NCI-H82 treated with DMSO at 0.1 percent for 48 hours (cell line): ENCODE data around the gene POLDIP3.
A peak's percentile ranks its signal among the peaks of the same experiment; 100 is the strongest.
"Not testable (repeated sequence)": the region's sequence is repeated elsewhere in the genome, so short reads cannot be mapped to it uniquely, and the experiment has no call there.

Source experiments
- DNase-seq: peaks from one replicate; lab custom pipeline; 2025; ENCODE audit not compliant: unreplicated experiment; lab: John Stamatoyannopoulos, UW

The POLDIP3 gene

DNA sequence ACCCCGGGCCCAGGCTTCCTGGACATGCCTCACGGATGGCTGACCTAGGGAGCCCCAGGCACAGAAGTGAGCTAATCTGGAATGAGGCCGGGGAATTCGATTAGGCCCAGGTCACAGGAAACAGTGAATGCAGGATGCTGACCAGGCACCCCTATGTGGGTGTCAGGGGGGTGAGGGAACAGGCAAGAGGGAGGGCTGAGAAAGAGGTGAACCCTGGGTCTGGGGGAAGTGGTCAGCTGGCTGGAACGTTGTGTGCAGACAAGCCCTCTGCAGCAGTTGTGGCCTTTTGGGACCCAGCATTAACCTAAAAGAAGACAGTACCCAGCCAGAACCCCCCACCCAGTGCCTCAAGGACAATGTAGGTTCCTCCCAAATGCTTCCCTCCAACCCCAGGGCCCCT lies 52.8 kb downstream of the POLDIP3 start:
- no peak for DNase-seq

GRCh38 chr22:42560781-42561180 lies 53.9 kb downstream of the POLDIP3 start:
- DNase-seq, result peak; percentile 8

GRCh38 chr22:42560381-42560780 lies 54.3 kb downstream of the POLDIP3 start:
- DNase-seq, result no peak

GRCh38 chr22:42553475-42554361 lies 61.0 kb downstream of the POLDIP3 start, which contains the start of gene SERHL2:
Gene SERHL2 (plus strand): TSS chr22:42553956. CDS start chr22:42554021, 65 bp downstream.
- DNase-seq, result peak; percentile 41

GRCh38 chr22:42552294-42552647 lies 62.4 kb downstream of the POLDIP3 start:
- DNase-seq, result not testable (repeated sequence)

DNA sequence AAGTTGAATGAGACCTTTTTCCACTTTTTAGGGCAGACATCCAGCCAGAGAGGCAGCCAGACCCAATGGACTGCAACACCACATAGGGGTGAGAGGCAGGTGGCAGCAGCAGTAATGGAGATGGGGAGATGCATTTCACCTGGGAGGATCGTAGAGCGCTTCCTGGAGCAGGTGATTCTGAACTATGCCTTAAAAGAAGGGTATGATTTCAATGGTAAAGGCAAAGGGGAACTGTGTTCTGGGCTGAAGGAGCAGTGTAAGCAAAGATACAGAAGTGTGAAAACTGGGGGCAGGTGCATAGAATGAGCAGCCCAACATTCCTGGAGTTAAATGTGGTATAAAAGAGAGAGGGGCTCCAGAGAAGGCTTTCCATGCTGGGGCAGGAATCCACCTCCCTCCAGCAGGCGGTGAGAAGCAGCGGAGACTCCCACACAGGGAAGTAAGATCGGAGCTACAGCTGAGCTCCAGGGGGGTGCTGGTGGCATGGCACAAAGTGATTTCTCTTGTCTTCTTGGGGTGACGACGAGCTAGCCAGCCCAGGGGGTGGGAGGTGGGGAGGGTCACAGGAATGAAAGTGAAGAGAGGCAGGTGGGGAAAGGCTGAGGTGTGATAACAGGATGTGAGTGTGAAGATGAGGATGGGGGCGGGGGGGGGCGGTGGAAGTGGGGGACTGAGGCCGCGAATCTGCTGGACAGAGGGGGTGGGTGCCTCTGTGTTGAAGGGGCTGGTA lies 65.2 kb downstream of the POLDIP3 start:
- DNase-seq, result no peak

DNA sequence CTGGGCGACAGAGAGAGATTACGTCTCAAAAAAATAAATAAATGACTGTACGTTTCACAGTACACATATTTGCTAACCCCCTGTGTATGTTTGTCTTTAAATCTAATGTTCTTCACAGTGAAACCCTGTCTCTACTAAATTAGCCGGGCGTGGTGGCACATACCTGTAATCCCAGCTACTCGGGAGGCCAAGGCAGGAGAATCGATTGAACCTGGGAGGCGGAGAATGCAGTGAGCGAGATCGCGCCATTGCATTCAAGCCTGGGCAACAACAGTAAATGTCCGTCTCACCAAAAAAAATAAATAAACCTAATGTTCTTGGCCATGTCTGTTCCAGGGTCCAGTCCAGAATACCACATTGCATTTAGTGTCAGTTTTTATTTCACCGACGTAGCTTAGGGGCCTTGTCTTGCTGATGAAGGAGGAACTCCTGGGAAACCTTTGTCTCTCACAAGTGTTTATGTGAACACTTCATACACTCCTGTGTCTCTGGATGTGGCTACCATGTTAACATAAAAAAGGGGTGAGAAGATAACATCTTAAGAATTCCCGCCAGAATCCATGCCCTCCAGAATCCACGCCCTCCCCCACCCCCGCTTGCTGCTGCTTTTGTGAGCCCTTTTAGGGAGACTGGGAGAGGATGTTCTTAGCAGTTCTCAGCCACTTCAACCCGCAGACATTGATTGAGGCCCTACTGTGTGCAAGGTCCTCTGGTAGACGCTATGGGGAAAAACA lies 65.9 kb downstream of the POLDIP3 start:
- DNase-seq, result no peak

- not testable (repeated sequence) for DNase-seq
Measured at GRCh38 chr22:42548126-42548525, 66.6 kb downstream of the POLDIP3 start.

DNA sequence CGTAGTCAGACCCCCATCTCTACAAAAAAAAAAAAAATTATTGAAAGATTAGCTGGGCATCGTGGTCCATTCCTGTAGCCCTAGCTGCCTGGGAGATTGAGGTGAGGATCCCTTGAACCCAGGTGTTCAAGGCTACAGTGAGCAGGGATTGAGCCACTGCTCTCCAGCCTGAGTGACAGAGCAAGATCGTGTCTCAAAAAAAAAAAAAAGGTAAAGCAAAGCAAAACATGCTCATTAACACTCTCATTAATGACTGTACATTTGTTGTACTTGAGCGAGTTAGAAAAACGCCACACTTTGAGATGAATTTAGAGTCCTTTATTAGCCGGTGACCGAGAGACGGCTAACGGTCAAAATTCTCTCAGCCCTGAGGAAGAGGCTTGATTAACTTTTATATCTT lies 67.1 kb downstream of the POLDIP3 start:
- DNase-seq, result no peak

GRCh38 chr22:42544686-42545085 lies 70.0 kb downstream of the POLDIP3 start:
- no peak for DNase-seq

DNA sequence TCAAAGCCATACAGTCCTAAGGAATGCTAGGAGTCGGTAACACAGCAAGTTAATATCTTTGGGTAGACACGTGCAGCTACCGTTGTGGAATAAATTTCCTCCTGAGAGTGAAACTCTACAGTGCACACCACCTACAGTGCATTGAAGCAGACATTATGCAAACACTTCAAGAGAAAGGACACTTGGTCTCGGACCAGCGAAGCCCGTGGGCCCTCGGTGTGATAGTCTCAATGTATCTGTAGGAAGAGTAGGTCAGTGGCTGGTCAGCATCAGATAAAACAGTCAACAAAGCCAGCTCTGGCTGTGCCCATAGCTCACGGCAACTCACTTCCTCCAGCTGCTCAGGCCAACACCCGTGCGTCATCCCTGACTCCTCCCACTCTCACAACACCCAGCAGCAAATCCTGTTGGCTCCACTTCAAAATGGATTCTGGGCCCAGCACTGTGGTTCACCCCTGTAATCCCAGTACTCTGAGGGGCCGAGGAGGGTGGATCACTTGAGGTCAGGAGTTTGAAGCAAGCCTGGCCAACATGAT lies 75.4 kb downstream of the POLDIP3 start:
- DNase-seq, result not testable (repeated sequence)

DNA sequence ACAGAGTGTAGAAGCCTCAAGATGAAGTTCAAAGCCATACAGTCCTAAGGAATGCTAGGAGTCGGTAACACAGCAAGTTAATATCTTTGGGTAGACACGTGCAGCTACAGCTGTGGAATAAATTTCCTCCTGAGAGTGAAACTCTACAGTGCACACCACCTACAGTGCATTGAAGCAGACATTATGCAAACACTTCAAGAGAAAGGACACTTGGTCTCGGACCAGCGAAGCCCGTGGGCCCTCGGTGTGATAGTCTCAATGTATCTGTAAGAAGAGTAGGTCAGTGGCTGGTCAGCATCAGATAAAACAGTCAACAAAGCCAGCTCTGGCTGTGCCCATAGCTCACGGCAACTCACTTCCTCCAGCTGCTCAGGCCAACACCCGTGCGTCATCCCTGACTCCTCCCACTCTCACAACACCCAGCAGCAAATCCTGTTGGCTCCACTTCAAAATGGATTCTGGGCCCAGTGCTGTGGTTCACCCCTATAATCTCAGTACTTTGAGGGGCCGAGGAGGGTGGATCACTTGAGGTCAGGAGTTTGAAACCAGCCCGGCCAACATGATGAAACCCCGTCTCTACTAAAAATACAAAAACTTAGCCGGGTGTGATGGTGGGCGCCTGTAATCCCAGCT lies 77.4 kb downstream of the POLDIP3 start:
- DNase-seq, result not testable (repeated sequence)

GRCh38 chr22:42536634-42537033 lies 78.0 kb downstream of the POLDIP3 start:
- not testable (repeated sequence) for DNase-seq

GRCh38 chr22:42536166-42536565 lies 78.5 kb downstream of the POLDIP3 start:
- DNase-seq, result no peak

DNA sequence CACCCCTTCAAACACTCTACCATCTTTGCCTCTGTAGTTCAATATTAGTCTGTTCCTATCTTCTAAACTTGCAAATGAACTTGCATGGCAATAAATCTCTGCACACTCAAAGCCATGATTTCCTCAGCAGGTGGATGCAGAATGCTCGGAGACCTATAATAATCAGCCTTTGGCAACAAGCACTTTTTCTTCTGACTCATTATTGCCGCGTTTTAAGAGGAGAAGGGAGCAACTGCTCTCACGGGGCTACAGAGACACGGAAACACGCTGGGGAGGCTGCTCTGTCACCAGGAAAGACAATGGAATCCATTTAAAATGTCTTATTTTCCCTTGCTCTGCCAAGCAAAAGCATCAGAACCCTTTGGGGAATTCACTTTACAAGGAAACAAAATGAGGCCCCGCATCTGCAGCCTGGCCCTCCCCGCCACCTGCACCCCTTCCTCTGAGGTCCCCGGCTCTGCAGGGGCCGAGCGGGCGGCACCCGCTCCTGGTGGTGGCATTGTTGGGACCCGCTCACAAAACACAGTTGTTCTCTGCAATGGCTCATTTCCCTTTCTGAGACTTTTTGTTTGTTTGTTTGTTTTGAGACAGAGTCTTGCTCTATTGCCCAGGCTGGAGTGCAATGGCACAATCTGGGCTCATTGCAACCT lies 79.5 kb downstream of the POLDIP3 start:
- not testable (repeated sequence) for DNase-seq
